Measurements from ENCODE around the gene USP53.
A peak's percentile ranks its signal among the peaks of the same experiment; 100 is the strongest.
"Not testable (repeated sequence)": the region's sequence is repeated elsewhere in the genome, so short reads cannot be mapped to it uniquely, and the experiment has no call there.

The USP53 gene

DNA sequence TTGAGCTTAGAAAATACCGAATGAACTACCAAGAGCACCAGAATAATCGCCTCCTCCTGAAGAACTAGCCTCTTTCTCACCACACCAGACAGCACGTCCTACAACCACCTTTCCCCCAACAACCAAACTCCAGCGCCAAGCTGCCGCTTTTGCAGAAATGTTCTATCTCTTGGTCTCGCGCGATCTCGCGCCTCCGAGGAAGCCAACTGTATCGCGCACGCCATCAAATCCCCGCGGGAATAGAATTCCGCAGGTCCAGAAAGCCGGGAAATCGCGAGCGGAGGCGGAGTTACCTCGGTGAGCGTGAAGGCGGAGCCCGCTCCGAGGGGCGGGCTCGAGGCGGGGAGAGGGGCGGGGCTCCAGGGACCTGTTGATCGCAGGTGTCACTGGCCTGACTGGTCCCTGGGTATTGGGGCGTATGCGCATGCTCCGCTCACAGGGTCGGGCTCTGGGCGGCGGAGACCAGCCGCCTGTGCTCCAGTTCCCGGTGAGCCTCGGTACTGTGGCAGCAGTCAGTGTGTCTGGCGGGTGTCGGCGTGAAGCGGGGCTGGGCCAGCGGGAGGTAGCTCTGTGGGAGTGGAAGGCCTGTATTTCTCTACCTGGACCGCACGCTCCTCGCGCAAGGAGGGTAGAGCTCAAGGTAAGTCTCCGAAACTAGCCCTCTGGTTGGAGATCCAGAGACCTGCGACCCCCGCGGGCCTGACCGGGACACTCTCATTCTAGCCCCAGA lies at the start of gene USP53:
USP53 (plus strand) TSS at position 480 of the 730 bp plus-strand sequence. CDS start 27,047 bp downstream, outside the sequence.
- peak; percentile 94 to 95 for DNase-seq (ENCODE audit: low read depth in 2 of 2, low spot score in 1 of 2)

DNA sequence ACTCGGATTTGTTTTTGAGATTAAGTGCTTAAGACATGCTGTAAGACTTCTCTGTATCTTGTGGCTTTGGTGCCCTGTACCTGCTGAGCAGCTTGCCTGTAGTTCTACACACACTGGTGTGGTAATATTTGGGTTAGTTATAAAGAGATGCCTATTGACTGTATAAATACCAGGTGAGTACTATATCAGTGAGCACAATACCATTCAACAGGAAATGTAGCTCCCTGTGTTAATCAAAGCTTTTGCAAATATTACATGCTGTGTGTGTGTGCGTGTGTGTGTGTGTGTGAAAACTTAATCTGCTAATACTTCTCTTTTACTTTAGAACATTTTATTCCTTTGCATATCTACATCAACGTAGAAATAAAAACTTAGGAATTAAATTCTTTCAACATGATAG lies 46.7 kb upstream of the USP53 start:
- DNase-seq (ENCODE audit: low read depth in 2 of 2, low spot score in 1 of 2), result no peak

DNA sequence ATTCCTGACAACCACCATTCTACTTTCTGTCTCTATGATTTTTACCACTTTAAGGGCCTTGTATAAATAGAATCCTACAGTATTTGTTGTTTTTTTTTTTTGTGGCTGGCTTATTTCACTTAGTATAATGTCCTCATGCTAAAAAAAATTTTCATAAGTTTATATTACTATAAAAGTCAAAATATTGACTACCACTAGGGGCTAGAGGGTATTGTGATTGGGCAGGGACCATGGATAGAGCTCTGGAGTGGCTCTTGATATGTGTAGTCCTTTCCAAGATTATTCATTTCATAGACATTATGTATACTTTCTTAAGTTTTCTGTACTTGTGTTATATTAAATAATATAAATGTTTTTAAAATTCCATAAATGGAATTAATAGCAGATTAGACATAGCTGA lies 42.3 kb upstream of the USP53 start:
- DNase-seq (ENCODE audit: low read depth in 2 of 2, low spot score in 1 of 2), result no peak

DNA sequence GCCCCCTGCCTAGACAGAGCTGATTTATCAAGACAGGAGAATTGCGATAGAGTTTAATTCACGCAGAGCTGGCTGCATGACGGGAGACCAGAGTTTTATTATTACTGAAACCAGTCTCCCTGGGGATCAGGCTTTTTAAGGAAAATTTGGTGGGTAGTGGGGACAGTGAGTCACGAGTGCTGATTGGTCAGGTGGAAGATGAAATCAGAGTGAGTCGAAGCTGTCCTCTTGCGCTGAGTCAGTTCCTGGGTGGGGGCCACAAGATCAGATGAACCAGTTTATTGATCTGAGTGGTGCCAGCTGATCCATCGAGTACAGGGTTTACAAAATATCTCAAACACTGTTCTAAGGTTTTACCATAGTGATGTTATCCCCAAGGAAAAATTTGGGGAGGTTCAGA lies 40.3 kb upstream of the USP53 start:
- no peak for DNase-seq (ENCODE audit: low read depth in 2 of 2, low spot score in 1 of 2)

- not testable (repeated sequence) for DNase-seq (ENCODE audit: low read depth in 2 of 2, low spot score in 1 of 2)
Measured at GRCh38 chr4:119173729-119174361, 38.7 kb upstream of the USP53 start.

- no peak for DNase-seq (ENCODE audit: low read depth in 2 of 2, low spot score in 1 of 2)
Measured at GRCh38 chr4:119179011-119179410, 33.5 kb upstream of the USP53 start.

DNA sequence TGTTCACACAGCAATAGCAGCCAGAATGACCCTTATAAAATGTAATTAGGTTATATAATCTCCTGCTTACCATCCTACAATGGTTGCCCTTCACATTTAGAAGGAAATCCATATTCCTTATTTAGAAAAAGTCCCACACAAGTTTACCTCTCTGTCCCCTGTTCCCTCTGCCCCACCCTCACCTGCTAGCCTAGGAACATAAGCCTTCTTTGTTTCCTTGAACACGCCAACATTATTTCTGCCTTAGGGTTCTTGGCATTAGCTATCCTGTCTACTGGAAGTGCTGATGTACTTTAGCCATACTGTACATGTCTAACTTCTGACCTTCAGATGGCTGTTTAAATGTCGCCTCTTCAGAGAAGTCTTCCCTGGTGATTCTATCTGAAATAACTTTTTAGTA lies 28.4 kb upstream of the USP53 start:
- no peak for DNase-seq (ENCODE audit: low read depth in 2 of 2, low spot score in 1 of 2)

DNA sequence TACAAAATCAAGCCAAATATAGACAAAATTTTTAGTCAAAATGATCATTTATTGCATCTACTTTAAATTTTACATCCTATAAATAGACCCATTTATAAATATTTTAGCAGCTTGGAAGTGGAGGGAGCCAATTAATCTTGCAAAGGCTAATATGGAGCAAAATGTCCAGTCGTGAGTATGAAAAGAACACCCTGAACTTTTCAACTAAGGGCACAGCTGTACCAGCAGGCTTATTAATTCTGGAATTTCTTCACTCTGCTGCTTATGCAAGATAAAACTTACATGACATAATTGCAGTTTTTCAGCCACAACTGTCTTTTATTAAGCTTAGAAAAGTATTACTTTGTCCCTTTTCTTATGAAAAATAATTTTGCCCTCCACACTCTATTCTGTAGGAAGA lies 22.9 kb upstream of the USP53 start:
- no peak for DNase-seq (ENCODE audit: low read depth in 2 of 2, low spot score in 1 of 2)

DNA sequence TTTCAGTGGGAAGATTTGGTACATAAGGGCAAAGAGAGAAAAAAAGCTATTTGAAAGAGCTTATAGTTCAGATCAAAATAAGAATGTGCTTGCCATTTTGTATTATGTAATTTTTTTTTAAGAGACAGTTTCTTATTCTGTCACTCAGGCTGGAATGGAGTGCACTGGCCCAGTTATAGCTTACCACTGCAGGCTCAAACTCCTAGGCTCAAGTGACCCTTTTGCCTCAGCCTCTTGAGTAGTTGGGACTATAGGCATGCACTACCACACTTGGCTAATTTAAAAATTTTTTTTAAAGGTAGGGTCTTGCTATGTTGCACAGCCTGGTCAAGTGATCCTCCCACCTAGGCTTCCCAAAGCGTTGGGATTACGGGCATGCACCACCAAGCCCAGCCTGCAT lies 22.2 kb upstream of the USP53 start:
- no peak for DNase-seq (ENCODE audit: low read depth in 2 of 2, low spot score in 1 of 2)

DNA sequence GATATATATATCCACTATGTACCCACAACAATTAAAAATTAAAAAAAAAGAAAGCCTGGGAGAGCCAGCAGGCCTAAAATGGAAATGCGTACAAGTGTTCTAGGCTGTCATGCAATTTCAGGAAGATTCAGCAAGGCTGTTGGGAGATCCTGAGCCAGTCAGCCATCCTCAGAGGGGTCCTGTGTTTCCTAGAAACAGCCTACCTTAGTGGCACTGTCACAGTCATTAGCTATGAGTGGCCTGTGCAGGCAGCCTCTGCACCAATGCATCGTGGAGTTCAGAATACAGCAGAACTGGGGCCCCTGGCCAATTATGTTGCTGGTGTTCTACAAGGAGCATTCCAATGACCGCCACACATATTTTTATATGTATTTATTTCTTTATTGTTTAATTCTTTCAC lies 21.0 kb upstream of the USP53 start:
- no peak for DNase-seq (ENCODE audit: low read depth in 2 of 2, low spot score in 1 of 2)

GRCh38 chr4:119197772-119198212 lies 14.7 kb upstream of the USP53 start:
- DNase-seq (ENCODE audit: low read depth in 2 of 2, low spot score in 1 of 2), result no peak

- DNase-seq (ENCODE audit: low read depth in 2 of 2, low spot score in 1 of 2), result no peak
Measured at GRCh38 chr4:119204916-119205315, 7.6 kb upstream of the USP53 start.

- DNase-seq (ENCODE audit: low read depth in 2 of 2, low spot score in 1 of 2), result no peak
Measured at GRCh38 chr4:119205690-119206089, 6.8 kb upstream of the USP53 start.

GRCh38 chr4:119206178-119206577 lies 6.3 kb upstream of the USP53 start:
- no peak for DNase-seq (ENCODE audit: low read depth in 2 of 2, low spot score in 1 of 2)

- DNase-seq (ENCODE audit: low read depth in 2 of 2, low spot score in 1 of 2), result no peak
Measured at GRCh38 chr4:119207051-119207450, 5.5 kb upstream of the USP53 start.

DNA sequence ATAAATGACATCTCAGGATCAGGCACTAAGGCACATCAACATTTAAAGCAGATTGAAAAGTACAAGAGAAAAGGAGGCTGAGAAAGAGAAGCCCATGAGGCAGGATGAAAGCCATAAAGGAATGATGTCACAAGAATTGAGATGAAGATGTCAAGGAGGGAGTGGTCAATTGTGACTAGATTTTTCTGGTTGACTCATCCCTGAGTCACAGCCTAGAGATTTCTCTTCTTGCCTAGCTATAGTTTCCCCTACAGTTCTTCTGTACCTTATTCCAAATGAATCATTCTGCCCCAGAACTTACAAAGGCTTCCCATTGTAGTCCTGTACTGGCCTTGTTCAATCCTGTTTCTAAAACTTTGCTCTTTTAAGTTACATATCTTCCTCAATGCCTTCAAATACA lies 3.4 kb upstream of the USP53 start:
- DNase-seq (ENCODE audit: low read depth in 2 of 2, low spot score in 1 of 2), result peak in 1 of 2 donors; percentile 22

- DNase-seq (ENCODE audit: low read depth in 2 of 2, low spot score in 1 of 2), result no peak
Measured at GRCh38 chr4:119209586-119209985, 2.9 kb upstream of the USP53 start.

- DNase-seq (ENCODE audit: low read depth in 2 of 2, low spot score in 1 of 2), result no peak
Measured at GRCh38 chr4:119210775-119211174, 1.7 kb upstream of the USP53 start.

GRCh38 chr4:119211867-119212233 lies 663 bp upstream of the USP53 start:
- no peak for DNase-seq (ENCODE audit: low read depth in 2 of 2, low spot score in 1 of 2)

DNA sequence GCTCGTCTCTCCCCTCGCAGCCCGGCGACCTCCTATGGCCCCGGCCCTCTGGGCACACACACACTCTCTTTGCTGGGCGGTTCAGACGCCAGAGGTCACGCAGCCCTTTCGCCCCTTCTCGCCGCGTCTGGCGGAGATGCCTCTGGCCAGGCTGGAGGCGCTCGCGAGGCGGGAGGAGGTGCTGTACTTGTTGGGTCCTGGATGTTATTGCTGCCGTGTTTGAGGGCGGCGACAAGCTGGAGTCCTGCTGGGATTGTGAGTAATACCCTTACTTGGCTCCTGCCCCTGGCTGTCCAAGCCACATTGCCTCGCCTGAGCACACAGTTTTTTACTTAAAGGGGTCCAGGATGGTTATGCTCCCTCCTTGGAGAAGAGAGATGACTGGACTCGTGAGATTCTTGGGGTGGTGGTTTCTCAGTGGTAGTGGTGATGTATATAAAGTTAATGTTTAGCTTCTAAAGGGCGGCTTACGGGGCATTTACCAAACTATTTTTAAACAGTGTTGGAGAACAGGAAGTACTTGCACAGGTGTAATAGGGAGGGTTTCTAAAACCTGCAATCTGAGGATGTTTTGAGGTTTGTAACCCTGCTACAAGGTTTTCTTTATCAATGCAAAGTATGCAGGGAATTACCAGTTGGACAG lies 572 bp downstream of the USP53 start:
- DNase-seq (ENCODE audit: low read depth in 2 of 2, low spot score in 1 of 2), result peak; percentile 16 to 21

- DNase-seq (ENCODE audit: low read depth in 2 of 2, low spot score in 1 of 2), result no peak
Measured at GRCh38 chr4:119218093-119218492, 5.6 kb downstream of the USP53 start.

GRCh38 chr4:119221412-119221811 lies 8.9 kb downstream of the USP53 start:
- DNase-seq (ENCODE audit: low read depth in 2 of 2, low spot score in 1 of 2), result no peak

Measured in stimulated activated CD8-positive, alpha-beta memory T cell treated with anti-CD3 and anti-CD28 coated beads, Interleukin-4, amount 100 ng/mL, for 4 hours (primary cell).